HEK293 (cell line): Measurements from ENCODE around the gene NAGA.

Experiments used
- CTCF ChIA-PET: fragments of 350-600 bp; formaldehyde crosslinking; extraction: SDS; loops from one replicate; lab custom pipeline; 2021; ENCODE audit warnings: antibody characterized with exemption; lab: Yijun Ruan, JAX
- POLR2A ChIA-PET: fragments of 300-600 bp; formaldehyde crosslinking; extraction: SDS; loops from one replicate; lab custom pipeline; 2020; ENCODE audit warnings: antibody characterized with exemption, inconsistent platforms; lab: Yijun Ruan, JAX
- H3K27ac ChIP-seq: fragments of 200-500 bp; sonication (Bioruptor generic); 2 replicates; pipeline ENCODE4 v1.5.1; 2014; ENCODE audit warnings: low read depth, low read length, control low read depth, inconsistent platforms; ENCODE audit errors: extremely low read depth
- H3K36me3 ChIP-seq, 2 experiments: fragments of 200-500 bp in 1 of 2; sonication (Bioruptor generic) in 1 of 2; 1 replicate in 1 of 2; 2 replicates in 1 of 2; pipeline ENCODE4 v1.5.1; 2014 to 2017; ENCODE audit warnings: inconsistent platforms in 2 of 2, low read length in 2 of 2; ENCODE audit not compliant: control insufficient read depth in 2 of 2, insufficient read depth in 1 of 2
- H3K4me1 ChIP-seq: fragments of 200-500 bp; sonication (Bioruptor generic); 2 replicates; pipeline ENCODE4 v1.5.1; 2014; ENCODE audit warnings: mild to moderate bottlenecking, low read length, inconsistent platforms; ENCODE audit not compliant: control insufficient read depth, insufficient read depth
- H3K4me3 ChIP-seq: 2 replicates; pipeline ENCODE4 v1.5.1; 2011; ENCODE audit warnings: low read depth, mild to moderate bottlenecking, control low read depth, low read length, moderate library complexity
- H3K9me3 ChIP-seq: fragments of 200-500 bp; sonication (Bioruptor generic); 2 replicates; pipeline ENCODE4 v1.5.1; 2014; ENCODE audit warnings: low read depth, low read length, inconsistent platforms; ENCODE audit not compliant: control insufficient read depth, insufficient read depth
- HOXD13 ChIP-seq: sonication (generic); formaldehyde crosslinking; IDR thresholded peaks from 2 replicates; pipeline ENCODE4 v1.8.0; 2022; ENCODE audit warnings: missing genetic modification reagents, borderline replicate concordance
- YY2 ChIP-seq: fragments of 450-650 bp; formaldehyde crosslinking; IDR thresholded peaks from 2 replicates; pipeline ENCODE4 v1.5.1; 2016; ENCODE audit warnings: missing biosample characterization, missing genetic modification characterization
- ZBTB17 ChIP-seq: fragments of 450-650 bp; formaldehyde crosslinking; IDR thresholded peaks from 2 replicates; pipeline ENCODE4 v1.5.1; 2016; ENCODE audit warnings: missing biosample characterization, missing genetic modification characterization
- ZBTB20 ChIP-seq: fragments of 450-650 bp; formaldehyde crosslinking; IDR thresholded peaks from 2 replicates; pipeline ENCODE4 v1.5.1; 2016; ENCODE audit warnings: missing biosample characterization, missing genetic modification characterization
- ZEB2 ChIP-seq: fragments of 450-650 bp; formaldehyde crosslinking; IDR thresholded peaks from 2 replicates; pipeline ENCODE4 v1.5.1; 2016; ENCODE audit warnings: missing biosample characterization, missing genetic modification characterization
- ZNF132 ChIP-seq: fragments of 450-650 bp; formaldehyde crosslinking; IDR thresholded peaks from 2 replicates; pipeline ENCODE4 v1.5.1; 2017; ENCODE audit warnings: missing biosample characterization, missing genetic modification characterization, borderline replicate concordance
- ZNF138 ChIP-seq: fragments of 450-650 bp; formaldehyde crosslinking; IDR thresholded peaks from 2 replicates; pipeline ENCODE4 v1.5.1; 2016; ENCODE audit warnings: missing biosample characterization, missing genetic modification characterization, borderline replicate concordance
- ZNF146 ChIP-seq: fragments of 450-650 bp; formaldehyde crosslinking; IDR thresholded peaks from 2 replicates; pipeline ENCODE4 v1.5.1; 2016; ENCODE audit warnings: missing biosample characterization, missing genetic modification characterization
- ZNF16 ChIP-seq: fragments of 450-650 bp; formaldehyde crosslinking; IDR thresholded peaks from 2 replicates; pipeline ENCODE4 v1.5.1; 2016; ENCODE audit warnings: low read depth, missing biosample characterization, missing genetic modification characterization
- ZNF175 ChIP-seq: fragments of 450-650 bp; formaldehyde crosslinking; IDR thresholded peaks from 2 replicates; pipeline ENCODE4 v1.5.1; 2016; ENCODE audit warnings: missing biosample characterization, missing genetic modification characterization
- ZNF211 ChIP-seq: fragments of 450-650 bp; formaldehyde crosslinking; IDR thresholded peaks from 2 replicates; pipeline ENCODE4 v1.5.1; 2016; ENCODE audit warnings: low read depth, missing biosample characterization, missing genetic modification characterization
- ZNF324 ChIP-seq: fragments of 450-650 bp; formaldehyde crosslinking; IDR thresholded peaks from 2 replicates; pipeline ENCODE4 v1.5.1; 2016; ENCODE audit warnings: missing biosample characterization, missing genetic modification characterization
- ZNF354C ChIP-seq: fragments of 450-650 bp; formaldehyde crosslinking; IDR thresholded peaks from 2 replicates; pipeline ENCODE4 v1.5.1; 2016; ENCODE audit warnings: missing biosample characterization, missing genetic modification characterization, low read depth, borderline replicate concordance
- ZNF530 ChIP-seq: fragments of 450-650 bp; formaldehyde crosslinking; IDR thresholded peaks from 2 replicates; pipeline ENCODE4 v1.5.1; 2016; ENCODE audit warnings: low read depth, missing biosample characterization, missing genetic modification characterization
- ZNF791 ChIP-seq: fragments of 450-650 bp; formaldehyde crosslinking; IDR thresholded peaks from 2 replicates; pipeline ENCODE4 v1.5.1; 2016; ENCODE audit warnings: missing biosample characterization, missing genetic modification characterization
- TF ChIP-seq, protein P1 (sequence below): fragments of 450-650 bp; IDR thresholded peaks from 2 replicates; pipeline ENCODE4 v1.5.1; 2018; ENCODE audit warnings: missing biosample characterization, missing genetic modification characterization
- TF ChIP-seq, protein P2 (sequence below): fragments of 450-650 bp; formaldehyde crosslinking; IDR thresholded peaks from 2 replicates; pipeline ENCODE4 v1.5.1; 2016; ENCODE audit warnings: missing biosample characterization, missing genetic modification characterization
- TF ChIP-seq, protein P3 (sequence below): fragments of 450-650 bp; formaldehyde crosslinking; IDR thresholded peaks from 2 replicates; pipeline ENCODE4 v1.5.1; 2016; ENCODE audit warnings: missing biosample characterization, missing genetic modification characterization
- TF ChIP-seq, protein P4 (sequence below): fragments of 450-650 bp; formaldehyde crosslinking; IDR thresholded peaks from 2 replicates; pipeline ENCODE4 v1.5.1; 2016; ENCODE audit warnings: missing biosample characterization, missing genetic modification characterization

Gene NAGA

DNA sequence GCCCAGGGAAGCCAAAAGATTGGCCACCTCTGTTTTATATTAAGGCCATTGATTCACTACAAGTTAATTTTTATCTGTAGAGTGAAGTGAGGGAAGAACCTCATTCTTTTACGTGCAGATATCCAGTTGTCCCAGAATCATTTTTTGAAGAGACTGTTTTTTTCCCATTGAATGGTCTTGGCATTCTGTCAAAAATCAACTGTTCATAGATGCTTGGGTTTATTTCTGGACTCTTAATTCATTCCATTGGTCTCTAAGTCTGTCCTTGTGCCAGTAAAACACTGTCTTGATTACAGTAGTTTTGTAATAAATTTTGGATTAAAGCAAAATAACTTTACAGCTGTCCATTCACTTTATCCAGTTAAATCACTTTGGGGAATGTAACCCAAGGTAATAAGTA, 45.2 kb downstream of the NAGA start:
- POLR2A ChIA-PET, result no interaction called here
- Histone ChIP-seq H3K27ac (no peak overlapping the region), H3K36me3 (no peaks in the 10 kb centered on the region), H3K9me3 (no peaks in the 10 kb centered on the region), H3K4me1 (no peaks in the 10 kb centered on the region), H3K4me3 (no peak overlapping the region)
- TF ChIP-seq ZNF211 (tag by site-specific recombination) (no peak), ZNF175 (no peak), ZNF791 (no peak), ZNF146 (tag by site-specific recombination) (no peak), ZBTB20 (tag by site-specific recombination) (no peak), ZNF324 (no peak), ZNF354C (tag by site-specific recombination) (no peak), ZEB2 (tag by site-specific recombination) (no peak), ZNF132 (tag by site-specific recombination) (no peak), ZNF138 (tag by site-specific recombination) (no peak), ZNF530 (no peak), ZBTB17 (tag by site-specific recombination) (no peak), ZNF16 (tag by site-specific recombination) (no peak), YY2 (tag by site-specific recombination) (no peak), HOXD13 (CRISPR knock-in tag) (no peak)
- TF ChIP-seq, protein P1, sequence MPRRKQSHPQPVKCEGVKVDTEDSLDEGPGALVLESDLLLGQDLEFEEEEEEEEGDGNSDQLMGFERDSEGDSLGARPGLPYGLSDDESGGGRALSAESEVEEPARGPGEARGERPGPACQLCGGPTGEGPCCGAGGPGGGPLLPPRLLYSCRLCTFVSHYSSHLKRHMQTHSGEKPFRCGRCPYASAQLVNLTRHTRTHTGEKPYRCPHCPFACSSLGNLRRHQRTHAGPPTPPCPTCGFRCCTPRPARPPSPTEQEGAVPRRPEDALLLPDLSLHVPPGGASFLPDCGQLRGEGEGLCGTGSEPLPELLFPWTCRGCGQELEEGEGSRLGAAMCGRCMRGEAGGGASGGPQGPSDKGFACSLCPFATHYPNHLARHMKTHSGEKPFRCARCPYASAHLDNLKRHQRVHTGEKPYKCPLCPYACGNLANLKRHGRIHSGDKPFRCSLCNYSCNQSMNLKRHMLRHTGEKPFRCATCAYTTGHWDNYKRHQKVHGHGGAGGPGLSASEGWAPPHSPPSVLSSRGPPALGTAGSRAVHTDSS, result no peak
- TF ChIP-seq, protein P2, sequence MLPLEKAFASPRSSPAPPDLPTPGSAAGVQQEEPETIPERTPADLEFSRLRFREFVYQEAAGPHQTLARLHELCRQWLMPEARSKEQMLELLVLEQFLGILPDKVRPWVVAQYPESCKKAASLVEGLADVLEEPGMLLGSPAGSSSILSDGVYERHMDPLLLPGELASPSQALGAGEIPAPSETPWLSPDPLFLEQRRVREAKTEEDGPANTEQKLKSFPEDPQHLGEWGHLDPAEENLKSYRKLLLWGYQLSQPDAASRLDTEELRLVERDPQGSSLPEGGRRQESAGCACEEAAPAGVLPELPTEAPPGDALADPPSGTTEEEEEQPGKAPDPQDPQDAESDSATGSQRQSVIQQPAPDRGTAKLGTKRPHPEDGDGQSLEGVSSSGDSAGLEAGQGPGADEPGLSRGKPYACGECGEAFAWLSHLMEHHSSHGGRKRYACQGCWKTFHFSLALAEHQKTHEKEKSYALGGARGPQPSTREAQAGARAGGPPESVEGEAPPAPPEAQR (tag by site-specific recombination), result no peak
- TF ChIP-seq, protein P3, sequence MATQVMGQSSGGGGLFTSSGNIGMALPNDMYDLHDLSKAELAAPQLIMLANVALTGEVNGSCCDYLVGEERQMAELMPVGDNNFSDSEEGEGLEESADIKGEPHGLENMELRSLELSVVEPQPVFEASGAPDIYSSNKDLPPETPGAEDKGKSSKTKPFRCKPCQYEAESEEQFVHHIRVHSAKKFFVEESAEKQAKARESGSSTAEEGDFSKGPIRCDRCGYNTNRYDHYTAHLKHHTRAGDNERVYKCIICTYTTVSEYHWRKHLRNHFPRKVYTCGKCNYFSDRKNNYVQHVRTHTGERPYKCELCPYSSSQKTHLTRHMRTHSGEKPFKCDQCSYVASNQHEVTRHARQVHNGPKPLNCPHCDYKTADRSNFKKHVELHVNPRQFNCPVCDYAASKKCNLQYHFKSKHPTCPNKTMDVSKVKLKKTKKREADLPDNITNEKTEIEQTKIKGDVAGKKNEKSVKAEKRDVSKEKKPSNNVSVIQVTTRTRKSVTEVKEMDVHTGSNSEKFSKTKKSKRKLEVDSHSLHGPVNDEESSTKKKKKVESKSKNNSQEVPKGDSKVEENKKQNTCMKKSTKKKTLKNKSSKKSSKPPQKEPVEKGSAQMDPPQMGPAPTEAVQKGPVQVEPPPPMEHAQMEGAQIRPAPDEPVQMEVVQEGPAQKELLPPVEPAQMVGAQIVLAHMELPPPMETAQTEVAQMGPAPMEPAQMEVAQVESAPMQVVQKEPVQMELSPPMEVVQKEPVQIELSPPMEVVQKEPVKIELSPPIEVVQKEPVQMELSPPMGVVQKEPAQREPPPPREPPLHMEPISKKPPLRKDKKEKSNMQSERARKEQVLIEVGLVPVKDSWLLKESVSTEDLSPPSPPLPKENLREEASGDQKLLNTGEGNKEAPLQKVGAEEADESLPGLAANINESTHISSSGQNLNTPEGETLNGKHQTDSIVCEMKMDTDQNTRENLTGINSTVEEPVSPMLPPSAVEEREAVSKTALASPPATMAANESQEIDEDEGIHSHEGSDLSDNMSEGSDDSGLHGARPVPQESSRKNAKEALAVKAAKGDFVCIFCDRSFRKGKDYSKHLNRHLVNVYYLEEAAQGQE (tag by site-specific recombination), result no peak
- CTCF ChIA-PET, result interaction anchor here (0.6 to 1.8 kb wide), 4 partner anchors 13 to 77 kb away, joined by 3 to 5 read pairs (median 4); partner anchors contain the start of gene NDUFA6

DNA sequence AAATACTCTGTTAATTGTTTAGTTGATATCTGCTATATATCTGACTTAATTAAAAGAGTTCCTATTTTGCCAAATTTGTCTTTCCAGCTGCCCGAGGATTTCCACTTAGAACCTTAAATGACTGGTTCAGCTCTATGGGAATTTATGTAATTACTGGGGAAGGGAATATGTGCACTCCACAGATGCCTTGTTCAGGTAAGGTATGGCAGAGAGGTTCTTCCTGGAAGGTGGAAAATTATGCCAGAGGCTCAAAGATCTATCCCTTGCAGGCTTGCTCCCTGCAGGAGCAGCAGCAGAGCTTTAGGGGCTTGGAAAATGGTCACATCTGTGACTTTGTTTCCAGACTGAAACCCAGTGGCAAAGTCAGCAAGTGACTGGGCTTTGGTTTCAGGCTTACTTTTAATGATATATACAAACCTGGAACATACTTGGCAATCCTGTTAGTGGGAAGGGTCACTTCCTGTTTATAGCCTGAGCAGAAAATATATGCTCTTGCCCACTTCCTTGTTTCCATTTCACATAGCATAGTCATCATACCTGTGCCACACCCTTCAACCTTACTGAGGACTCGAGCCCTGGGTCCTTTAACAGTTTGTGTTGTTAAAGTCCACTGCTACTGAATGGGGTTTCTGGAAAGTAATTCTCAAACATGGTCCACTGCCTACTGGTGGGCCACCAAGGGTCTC, 48.3 kb downstream of the NAGA start:
- H3K27ac ChIP-seq, result no peak overlapping the region
- TF ChIP-seq, protein P4, sequence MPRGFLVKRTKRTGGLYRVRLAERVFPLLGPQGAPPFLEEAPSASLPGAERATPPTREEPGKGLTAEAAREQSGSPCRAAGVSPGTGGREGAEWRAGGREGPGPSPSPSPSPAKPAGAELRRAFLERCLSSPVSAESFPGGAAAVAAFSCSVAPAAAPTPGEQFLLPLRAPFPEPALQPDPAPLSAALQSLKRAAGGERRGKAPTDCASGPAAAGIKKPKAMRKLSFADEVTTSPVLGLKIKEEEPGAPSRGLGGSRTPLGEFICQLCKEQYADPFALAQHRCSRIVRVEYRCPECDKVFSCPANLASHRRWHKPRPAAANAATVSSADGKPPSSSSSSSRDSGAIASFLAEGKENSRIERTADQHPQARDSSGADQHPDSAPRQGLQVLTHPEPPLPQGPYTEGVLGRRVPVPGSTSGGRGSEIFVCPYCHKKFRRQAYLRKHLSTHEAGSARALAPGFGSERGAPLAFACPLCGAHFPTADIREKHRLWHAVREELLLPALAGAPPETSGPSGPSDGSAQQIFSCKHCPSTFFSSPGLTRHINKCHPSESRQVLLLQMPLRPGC, result no peak
- TF ChIP-seq, all 188 proteins: peak for 0
- no peak overlapping the region for H3K4me3 ChIP-seq
- no peaks in the 10 kb centered on the region for H3K36me3 ChIP-seq
- H3K4me1 ChIP-seq, result no peaks in the 10 kb centered on the region
- CTCF ChIA-PET, result no interaction called here
- POLR2A ChIA-PET, result no interaction called here
- H3K9me3 ChIP-seq, result no peaks in the 10 kb centered on the region
